CD4-positive, alpha-beta T cell treated with Interleukin-6 at 100 ng/mL for 8 hours (primary cell): ENCODE data around the gene C12orf56.

Experiments used
- DNase-seq: peaks from one replicate; pipeline ENCODE4 v3.0.0-alpha.2; 2020; ENCODE audit warnings: mixed read lengths, low spot score

The C12orf56 gene, protein sequence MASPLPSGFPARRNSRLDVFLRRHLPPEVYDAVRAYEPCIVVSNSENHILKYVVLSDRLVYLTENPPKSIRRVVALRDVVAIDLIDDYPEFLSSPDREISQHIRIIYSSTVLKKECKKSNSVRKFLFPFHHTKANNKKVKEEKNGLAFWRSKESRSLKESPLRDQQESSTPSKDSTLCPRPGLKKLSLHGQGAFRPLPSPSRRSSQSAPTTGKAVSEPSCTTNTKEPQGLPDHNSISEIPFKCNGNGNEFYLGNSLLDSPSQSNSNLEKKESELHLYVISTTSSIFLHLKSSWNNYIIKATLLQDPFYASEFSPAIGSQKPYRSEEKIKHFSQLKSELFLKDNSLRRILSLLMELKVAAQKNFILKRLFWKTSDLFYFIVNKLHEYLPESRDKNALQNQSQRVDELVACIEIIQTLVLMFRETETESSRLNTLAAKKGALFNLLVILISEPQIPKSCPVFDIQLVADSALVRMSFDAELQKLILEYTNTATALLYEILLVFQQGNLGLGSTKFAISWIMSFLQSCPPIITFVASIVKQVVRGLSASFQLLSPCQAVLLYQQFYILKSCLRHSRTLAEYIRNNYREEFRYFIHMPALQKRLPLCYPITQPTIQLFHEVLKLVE

DNA sequence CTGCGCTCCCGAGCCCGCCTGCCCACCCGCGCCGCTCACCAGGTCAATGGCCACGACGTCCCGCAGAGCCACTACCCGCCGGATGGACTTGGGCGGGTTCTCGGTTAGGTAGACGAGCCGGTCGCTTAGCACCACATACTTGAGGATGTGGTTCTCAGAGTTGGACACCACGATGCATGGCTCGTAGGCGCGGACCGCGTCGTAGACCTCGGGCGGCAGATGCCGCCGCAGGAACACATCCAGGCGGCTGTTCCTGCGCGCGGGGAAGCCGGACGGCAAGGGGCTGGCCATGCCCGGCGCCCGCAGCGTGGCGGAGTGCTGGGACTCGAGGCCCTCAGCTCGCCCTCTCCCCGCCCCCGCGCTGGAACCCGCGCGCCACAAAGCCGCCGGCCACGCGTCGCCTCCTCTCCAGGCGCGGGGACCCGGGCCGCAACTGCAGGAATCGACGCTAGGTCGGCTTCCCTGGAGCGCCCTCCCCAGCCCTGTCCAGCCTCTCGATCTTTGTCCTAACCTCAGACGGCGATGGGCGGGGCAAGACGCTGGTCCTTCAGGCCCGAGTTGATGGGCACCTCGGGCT, at the start of gene C12orf56:
C12orf56 (minus strand) TSS at position 484 of the 577 bp plus-strand sequence; CDS start at position 291, 193 bp downstream.
- DNase-seq: peak; percentile 15

DNA sequence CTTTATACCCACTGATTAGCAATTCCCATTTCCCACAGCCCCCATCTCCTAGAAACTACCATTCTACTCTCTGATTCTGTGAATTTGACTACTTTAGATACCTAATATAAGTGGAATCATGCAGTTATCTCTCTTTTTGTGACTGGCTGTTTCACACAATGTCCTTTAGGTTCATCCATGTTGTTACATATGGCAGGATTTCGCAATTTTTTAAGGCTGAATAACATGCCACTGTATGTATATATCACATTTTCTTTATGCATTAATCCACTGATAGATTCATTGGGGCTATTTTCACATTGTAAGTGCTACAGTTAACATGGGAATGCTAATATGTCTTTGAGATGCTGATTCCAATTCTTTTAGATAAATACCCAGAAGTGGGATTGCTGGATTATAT, 49.5 kb upstream of the C12orf56 start:
- DNase-seq: no peak

DNA sequence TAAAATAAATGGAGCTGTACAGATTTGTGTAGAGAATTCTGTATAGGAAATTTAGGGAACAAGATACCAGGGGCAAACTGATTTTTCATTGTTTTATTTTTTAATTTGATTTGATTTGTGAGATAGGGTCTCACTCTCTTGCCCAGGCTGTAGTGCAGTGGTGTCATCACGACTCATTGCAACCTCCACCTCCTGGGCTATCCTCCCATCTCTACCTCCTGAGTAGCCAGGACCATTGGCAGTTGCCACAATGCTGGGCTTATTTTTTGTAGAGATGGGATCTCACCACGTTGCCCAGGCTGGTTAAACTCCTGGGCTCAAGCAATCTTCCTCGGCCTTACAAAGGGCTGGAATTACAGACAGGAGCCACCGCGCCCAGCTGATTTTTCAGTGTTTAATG, 43.4 kb upstream of the C12orf56 start:
- DNase-seq: no peak

DNA sequence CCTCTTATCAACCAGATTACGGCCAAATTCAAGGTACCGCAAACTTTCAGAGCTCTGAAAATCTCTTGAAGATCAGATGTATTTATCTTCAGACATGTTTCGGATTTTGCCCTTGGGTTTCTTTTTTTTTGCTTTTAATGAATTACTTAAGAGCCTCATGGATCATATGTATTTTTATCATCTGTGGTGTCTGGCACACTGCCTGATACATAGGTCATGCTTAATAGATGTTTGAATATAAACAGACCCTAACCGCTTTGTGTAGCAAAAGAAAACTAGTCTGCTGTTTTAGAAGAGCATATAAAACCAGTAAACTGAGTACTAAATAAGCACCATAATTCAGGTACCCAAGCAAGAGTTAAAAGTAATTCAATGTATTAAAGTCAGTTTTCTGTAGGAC, 41.2 kb upstream of the C12orf56 start:
- no peak for DNase-seq

DNA sequence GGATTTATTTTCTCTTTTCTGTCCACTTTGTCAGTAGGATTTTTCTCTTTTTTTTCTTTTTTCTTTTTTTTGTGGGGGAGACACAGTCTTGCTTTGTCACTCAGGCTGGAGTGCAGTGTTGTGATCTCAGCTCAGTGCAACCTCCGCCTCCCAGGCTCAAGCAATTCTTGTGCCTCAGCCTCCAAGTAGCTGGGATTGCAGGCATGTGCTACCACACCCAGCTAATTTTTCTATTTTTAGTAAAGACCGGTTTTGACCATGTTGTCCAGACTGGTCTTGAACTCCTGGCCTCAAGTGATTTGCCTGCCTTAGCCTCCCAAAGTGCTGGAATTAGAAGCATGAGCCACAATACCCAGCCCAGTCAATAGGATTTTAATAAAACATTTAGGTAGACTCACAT, 40.3 kb upstream of the C12orf56 start:
- DNase-seq: no peak

DNA sequence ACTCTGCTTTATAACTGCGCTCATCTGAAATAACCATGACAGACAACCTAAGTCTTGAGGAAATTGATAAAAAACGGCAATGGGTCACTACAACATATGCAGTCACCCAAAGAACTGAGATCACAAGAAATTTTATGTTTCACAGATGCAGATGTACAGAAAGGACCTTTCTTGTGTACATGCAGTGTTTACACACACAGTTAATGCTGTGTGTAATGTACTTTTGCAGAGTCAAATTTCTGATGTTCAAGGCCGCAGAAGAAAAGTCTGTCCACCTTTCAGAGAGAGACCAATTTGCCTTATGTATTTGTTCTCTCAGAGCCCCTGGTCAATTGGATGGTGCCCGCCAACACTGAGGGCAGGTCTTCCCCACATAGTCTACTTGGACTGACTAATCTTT, 38.4 kb upstream of the C12orf56 start:
- no peak for DNase-seq

DNA sequence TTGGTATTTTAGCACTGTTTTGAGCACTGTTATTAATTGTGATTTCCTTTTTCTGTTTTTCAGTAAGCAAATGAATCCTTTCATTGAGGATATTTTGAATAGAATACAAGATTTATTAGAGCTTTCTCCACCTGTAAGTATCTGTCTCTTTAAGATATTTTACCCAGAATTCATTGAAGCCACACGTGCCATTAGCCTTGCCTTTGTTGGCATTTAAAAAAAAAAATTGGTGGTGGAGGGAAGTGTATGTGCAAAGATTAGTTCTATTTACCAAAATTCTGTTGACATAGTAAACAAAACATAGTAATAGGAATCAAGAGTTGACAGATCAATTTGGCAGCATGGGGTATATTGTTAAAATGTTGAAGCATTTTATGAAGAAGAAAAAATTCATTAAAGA, 37.4 kb upstream of the C12orf56 start:
- DNase-seq: no peak

DNA sequence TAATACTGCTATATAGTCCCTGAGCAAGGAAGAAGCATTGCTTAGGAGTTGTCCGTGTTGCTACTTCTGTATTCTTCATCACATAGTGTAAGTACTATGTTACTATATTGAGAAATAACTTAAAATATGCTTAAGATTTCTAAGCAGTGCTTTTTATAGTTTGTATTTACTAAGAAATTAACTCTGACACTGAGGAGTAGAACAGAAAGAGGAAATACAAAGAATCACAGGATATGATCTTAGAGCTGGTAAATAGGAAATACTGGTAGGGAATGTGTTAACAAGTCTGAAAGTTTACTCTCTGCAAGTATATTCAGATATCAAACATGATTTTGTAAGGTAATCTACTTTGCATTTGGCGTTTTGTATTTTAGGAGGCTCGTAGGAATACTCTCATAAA, 29.1 kb upstream of the C12orf56 start:
- no peak for DNase-seq

DNA sequence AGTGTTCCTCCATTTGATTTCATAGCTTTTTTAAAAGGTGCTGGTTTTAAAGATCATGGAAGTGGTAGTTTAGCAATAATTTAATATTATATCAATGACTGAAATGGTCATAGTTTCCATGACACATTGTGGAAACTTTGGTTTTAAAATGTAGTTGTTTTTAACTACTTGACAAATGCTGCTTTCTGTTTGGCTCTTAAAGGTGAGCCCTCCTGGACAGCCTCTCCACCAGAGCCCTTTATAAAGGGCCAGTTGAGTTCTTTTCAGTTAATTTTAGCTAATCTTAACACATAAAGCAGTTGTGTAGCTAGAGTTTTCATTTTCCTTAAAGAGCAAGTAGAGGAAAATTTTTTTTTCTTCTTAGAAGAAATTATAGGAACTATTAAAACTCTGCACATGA, 27.7 kb upstream of the C12orf56 start:
- DNase-seq: no peak

DNA sequence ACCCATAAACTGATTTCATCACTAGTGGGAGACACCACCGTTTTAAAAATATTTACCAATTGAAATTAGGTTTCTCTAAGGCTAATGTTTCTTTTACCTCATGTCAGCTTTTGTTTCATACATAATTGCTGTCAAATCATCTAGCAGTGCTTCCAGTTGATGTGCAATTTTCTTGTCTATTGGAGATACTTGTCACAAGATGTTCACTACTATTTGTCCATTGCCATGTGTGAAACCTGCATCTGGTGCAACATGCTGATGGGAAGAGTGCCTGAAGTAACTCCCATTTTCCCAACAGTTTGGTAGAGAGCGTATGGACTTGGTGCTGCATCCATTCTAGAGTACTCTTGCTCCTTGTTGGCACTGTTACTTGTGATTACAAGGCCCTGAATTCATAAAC, 23.3 kb upstream of the C12orf56 start:
- DNase-seq: no peak

DNA sequence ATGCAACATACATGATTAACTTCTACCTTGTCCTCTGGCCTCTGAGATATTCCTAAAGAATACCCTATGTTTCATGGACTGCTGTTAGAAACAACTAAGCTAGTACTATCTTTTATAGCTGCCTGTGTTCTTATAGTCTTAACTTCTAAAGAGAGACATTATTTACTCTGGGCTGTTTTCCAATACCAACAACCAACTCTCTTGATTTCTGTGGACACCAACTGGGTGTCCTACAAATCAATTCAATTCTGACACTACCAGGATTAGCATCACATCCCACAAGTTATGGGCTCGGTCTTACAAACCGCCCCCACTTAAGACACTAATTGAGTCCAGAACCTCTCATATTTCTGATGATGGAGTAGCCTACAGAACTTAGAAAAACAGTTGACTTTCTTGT, 21.9 kb upstream of the C12orf56 start:
- DNase-seq: no peak

DNA sequence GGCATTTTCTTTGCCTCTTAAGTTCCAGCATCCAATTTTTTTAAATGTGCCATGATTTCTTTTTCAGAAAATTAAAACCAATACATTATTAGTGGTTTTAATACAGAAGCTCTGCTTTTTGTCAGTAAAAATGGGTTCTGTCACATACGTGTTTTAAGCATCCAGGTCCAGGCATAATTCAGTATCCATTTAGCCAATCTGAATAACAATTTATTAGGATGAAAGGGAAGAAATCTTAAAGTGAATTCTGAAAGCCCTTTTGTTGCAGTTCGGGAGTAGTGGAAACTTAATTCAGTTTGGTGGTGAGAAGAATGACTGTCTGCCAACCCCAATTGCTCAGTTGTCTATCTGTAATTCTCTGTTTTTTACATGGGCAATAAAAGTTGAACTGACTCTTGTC, 20.9 kb upstream of the C12orf56 start:
- no peak for DNase-seq

DNA sequence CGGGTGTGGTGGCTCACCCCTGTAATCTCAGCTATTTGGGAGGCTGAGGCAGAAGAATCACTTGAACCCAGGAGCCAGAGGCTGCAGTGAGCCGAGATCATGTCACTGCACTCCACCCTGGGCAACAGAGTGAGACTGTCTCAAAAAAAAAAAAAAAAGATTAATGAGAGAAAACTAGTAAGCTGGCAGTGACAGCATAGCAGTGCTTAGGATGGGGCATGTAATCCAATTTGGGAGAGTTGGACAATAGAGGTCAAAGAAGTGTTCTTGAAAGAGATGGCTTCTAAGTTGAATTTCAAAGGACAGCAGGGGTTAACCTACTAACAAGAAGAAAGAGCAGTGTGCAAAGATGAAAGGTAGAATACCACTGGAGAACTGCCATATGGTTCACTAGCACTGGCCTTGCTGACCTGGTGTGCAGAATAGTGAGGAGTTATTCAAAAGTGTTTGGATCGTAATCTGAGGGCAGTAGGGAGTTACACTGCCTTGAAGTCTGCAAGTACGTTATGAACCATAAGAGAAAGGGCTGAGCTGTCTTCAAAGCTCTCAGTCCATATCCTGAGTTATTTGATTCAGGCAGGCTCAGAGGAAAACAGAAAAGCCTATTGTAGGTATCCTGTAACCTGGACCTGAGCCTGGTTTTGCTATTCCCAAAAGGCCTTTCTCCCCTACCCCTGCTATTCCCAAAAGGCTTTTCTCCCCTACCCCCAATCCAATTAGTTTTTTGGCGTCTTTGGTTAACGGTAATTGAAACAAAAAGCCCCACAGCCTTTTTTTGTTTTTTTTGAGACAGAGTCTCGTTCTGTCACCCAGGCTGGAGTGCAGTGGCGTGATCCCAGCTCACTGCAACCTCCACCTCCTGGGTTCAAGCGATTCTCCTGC, 17.0 kb upstream of the C12orf56 start:
- DNase-seq: no peak

DNA sequence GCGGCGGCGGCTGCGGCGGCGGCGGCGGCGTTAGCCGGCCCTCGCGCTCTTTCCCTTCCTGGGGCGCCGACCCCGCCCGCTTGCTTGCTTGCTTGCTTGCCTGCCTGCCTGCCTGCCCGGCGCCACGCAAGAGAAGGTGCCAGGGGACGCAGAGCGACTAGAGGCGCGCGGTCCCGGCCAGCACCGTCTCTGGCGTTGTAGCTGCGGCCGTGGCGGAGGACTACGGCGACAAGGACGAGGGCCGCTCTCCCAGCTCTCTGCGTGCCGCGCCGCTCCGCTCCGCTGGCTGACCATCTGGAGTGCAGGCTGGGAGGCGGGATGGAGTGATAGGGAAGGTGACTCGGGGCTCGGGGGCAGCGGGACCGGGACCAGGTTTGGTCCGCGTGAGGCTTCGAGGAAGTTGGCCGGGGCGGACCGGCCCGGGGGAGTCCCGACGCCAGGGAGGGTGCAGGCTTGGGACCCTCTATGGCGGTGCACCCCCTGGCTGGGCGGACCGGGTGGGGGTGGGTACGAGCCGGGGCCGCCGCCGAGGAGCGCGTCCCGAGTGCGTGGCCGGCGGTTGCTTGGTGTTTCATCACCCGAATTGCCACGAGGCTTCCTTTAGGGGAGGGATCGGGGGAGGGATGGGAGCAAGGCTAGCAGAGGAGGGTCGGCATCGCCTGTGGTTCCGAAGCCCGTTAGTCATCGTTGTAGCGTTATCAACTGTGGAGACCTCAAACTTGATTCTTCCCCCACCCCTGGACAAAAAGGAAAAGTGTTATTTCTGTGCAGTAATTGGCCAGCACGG, 14.1 kb upstream of the C12orf56 start:
- peak; percentile 48 for DNase-seq

DNA sequence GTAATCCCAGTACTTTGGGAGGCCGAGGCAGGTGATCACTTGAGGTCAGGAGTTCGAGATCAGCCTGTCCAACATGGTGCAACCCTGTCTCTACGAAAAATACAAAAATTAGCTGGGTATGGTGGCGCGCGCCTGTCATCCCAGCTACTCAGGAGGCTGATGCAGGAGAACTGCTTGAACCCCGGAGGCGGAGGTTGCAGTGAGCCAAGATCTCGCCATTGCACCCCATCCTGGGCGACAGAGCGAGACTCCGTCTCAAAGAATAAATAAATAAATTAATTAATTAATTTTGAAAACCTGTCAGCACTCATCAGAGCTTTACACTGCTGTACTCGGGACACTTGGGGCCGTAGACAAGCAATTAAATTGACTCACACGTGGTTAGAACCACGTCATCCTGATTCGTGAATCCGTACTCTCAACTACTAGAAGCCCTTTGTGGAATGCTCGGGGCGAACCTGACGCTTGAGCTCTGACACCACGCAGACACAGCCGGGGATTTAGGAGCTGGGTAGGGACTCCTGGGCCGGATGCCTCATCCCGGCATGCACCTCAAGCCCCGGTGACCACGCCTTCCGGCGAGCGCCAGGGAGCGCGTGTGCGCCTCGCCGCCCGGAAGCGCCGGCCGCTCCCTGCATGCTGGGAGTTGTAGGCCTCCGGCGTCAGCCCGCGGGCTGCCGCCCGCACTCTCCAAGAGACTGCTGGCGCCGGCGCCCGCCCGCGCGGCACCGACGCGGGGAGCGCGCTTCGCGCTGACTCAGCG, 13.3 kb upstream of the C12orf56 start, which contains the start of gene XPOT:
XPOT (plus strand) TSS at position 686 of the 763 bp plus-strand sequence. CDS start 5,644 bp downstream, outside the sequence.
- DNase-seq: peak; percentile 95

DNA sequence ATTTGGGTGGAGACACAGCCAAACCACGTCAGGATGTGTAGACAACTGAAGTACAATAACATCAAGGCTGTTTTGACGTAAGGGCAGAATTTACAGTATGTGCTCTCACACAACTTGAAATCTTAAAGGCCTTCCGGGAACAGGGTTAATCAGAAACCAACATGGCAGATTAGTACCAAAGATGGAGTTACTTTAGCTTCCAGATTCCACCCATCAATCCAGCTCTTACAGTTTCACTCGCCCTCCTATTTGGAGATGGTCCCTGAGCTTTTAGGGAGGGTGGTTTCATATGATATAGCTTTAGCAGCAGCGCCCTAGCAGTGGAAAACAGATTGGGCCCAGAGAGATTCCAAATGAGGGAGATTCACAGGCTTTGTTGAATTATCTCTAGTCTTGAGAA, 11.6 kb upstream of the C12orf56 start:
- DNase-seq: no peak

DNA sequence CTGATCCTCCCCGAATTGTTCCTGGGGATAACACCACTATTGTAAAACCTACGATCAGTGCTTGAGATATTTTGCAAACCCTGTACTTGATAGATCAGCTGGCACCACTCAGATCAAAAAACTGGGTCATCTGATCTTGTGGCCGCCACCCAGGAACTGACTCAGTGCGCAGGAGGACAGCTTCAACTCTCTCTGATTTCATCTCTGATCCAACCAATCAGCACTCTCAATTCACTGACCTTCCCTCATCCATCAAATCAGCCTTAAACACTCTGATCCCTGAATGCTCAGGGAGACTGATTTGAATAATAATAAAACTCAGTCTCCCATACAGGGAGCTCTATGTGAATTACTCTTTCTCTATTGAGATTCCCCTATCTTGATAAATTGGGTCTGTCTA, 9.5 kb upstream of the C12orf56 start:
- peak; percentile 58 for DNase-seq

DNA sequence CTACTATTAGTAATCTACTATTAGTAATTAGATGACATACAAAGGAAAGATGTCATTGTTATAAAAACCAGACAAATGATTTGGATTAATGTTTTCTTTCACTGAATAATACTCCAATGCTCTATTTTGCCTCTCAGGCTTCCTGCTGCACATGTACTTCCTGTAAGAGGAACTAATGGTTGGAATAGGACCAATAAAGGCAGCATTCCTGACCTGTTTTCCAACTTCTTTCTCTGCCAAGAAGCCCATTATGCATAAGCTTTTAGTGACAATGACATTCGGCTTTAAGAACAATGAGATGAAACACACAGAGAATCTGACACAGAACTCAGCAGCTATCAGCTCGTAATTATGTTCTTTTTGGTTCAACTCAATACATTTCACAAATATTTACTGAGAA, 5.2 kb upstream of the C12orf56 start:
- DNase-seq: no peak

DNA sequence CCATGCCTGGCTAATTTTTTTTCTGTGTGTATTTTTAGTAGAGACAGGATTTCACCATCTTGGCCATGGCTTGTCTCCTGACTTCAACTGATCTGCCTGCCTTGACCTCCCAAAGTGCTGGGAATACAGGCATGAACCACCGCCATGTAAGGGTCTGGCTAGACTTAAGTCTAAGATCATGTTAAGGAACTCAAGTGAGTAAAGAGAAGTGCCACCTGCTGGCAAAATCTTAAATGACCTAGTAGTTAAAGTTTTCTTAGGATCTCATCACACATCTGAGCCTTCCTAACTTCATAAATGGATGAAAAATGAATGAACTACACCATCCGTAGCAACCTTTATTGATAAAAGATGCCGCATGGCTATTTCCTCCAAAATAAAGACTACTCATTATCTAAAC, 1.7 kb upstream of the C12orf56 start:
- peak; percentile 31 for DNase-seq

DNA sequence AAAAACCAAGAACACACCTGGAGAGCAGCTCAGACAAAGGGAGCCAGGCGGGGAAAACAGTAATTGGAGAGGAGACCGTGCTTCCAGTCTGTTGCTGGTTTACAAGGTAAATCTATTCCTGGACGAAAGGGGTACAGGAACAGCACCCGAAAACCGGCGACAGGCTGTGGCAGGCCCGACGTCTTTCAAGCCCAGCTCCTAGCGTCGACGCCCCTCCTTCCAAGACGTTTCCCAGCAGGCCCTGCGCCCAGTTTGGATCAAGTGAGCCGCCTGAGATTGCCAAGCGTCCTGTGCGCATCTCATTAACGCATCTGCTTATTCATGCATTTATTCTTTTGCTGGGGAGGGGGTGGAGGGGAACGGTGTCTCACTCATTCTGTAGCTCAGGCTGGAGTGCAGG, 1.4 kb downstream of the C12orf56 start:
- no peak for DNase-seq
